Thyroid gland (tissue), 4 donors: ENCODE data around the gene TADA3. TPM values are rescaled to one million over a fixed set of nuclear protein-coding genes. Genes with fewer than 3 reads are reported as not detected.
A peak's percentile ranks its signal among the peaks of the same experiment; 100 is the strongest.

Experiments used
- DNase-seq, 2 donors: peaks; one replicate each; pipeline ENCODE4 v3.0.0-alpha.2; 2019
- H3K27ac ChIP-seq, 3 donors: fragments of 200-600 bp; sonication (generic); 1 replicate in 2 of 3; 2 replicates in 1 of 3; pipeline ENCODE4 v1.5.1; 2016 to 2019; ENCODE audit warnings: mild to moderate bottlenecking in 1 of 3, moderate library complexity in 1 of 3
- H3K27me3 ChIP-seq: fragments of 200-600 bp; sonication (generic); one replicate; pipeline ENCODE4 v1.5.1; 2019
- H3K36me3 ChIP-seq, 2 donors: fragments of 200-600 bp; sonication (generic); one replicate each; pipeline ENCODE4 v1.5.1; 2016 to 2019
- H3K4me1 ChIP-seq, 2 donors: fragments of 200-600 bp; sonication (generic); one replicate each; pipeline ENCODE4 v1.5.1; 2017 to 2019
- H3K4me3 ChIP-seq, 3 donors: fragments of 200-600 bp; sonication (generic); replicated peaks in 1 of 3; 1 replicate in 2 of 3; 2 replicates in 1 of 3; pipeline ENCODE4 v1.5.1; 2016; ENCODE audit warnings: mild to moderate bottlenecking in 1 of 3
- H3K9me3 ChIP-seq: fragments of 200-600 bp; sonication (generic); one replicate; pipeline ENCODE4 v1.5.1; 2017
- CTCF ChIP-seq, 6 experiments: fragments of 200-600 bp in 3 of 6; fragments of 450-650 bp in 3 of 6; sonication (generic) in 3 of 6; IDR thresholded peaks; one replicate each; pipeline ENCODE4 v1.5.1; 2016 to 2019; ENCODE audit warnings: antibody characterized with exemption in 6 of 6, mild to moderate bottlenecking in 2 of 6, inconsistent platforms in 1 of 6, moderate library complexity in 1 of 6
- POLR2A ChIP-seq, 2 donors: fragments of 450-650 bp; IDR thresholded peaks; one replicate each; pipeline ENCODE4 v1.6.1; 2017; ENCODE audit warnings: antibody characterized with exemption in 2 of 2, mild to moderate bottlenecking in 2 of 2, moderate library complexity in 1 of 2
- WGBS, 2 donors: methylation state at CpG; one replicate each; pipeline ENCODE4 v1.1.5; 2017; 5-methylcytosine and 5-hydroxymethylcytosine counted together
- intact Hi-C: fragments of 100-400 bp; cut with DNase I; formaldehyde crosslinking; loops from one replicate; pipeline ENCODE4 v1.15.1; 2023
- total RNA-seq, 4 donors: library from RNA; depleted of rRNA; stranded (reverse); fragments of >200 nt; gene quantifications; one replicate each; pipeline ENCODE4 v1.2.3, GENCODE V29; 2016

TADA3 gene
- total RNA-seq, result 10 to 100 TPM; 64.2 to 93.3 (median 83.3) TPM

- DNase-seq, result peak; percentile 94
- Histone ChIP-seq H3K4me3 (peak within 1 kb of the TSS; percentile 64 to 93 (median 92)), H3K9me3 (no peaks in the 10 kb centered on the region), H3K36me3 (peaks cover 10 to 11% of the 10 kb centered on the region in 2 donors), H3K27me3 (no peaks in the 10 kb centered on the region), H3K27ac (peak within 1 kb of the TSS; percentile 91 to 98 (median 91)), H3K4me1 (peaks cover 12 to 25% of the 10 kb centered on the region in 2 donors)
- WGBS, 2 donors, result 0 to 1% methylated on average over 24 to 45 of the region's 65 CpGs
- intact Hi-C loops, result loop anchor here (10.0 kb wide), 1 partner anchor 138 kb away; no protein-coding TSS in a partner anchor
- TF ChIP-seq CTCF (IDR thresholded peaks at IDR 0.05) (peak in 2 of 6 experiments; percentile 11 to 46), POLR2A (IDR thresholded peaks at IDR 0.05) (peak; percentile 12 to 66)
Observed at GRCh38 chr3:9792405-9793160, at the start of gene TADA3, which contains the start of gene ARPC4. Gene TADA3, minus strand, starts transcription at chr3:9792473. Its CDS starts 1,007 bp downstream, at chr3:9791466. Gene ARPC4, plus strand, starts transcription at chr3:9793082. Its CDS starts 40 bp downstream, at chr3:9793122.

GRCh38 chr3:9841015-9841414 lies 48.7 kb upstream of the TADA3 start:
- WGBS, 2 donors, result 84 to 85% methylated on average over 8 of the region's 8 CpGs
- Histone ChIP-seq H3K27ac (no peak overlapping the region), H3K4me1 (peaks cover 6 to 10% of the 10 kb centered on the region in 2 donors), H3K4me3 (no peak overlapping the region), H3K9me3 (no peaks in the 10 kb centered on the region), H3K36me3 (peaks cover 9 to 17% of the 10 kb centered on the region in 2 donors), H3K27me3 (no peaks in the 10 kb centered on the region)
- TF ChIP-seq CTCF (IDR thresholded peaks at IDR 0.05) (no peak), POLR2A (IDR thresholded peaks at IDR 0.05) (no peak)
- no peak for DNase-seq
- intact Hi-C loops, result no loop called here

GRCh38 chr3:9838856-9839255 lies 46.6 kb upstream of the TADA3 start:
- TF ChIP-seq POLR2A (IDR thresholded peaks at IDR 0.05) (no peak), CTCF (IDR thresholded peaks at IDR 0.05) (no peak)
- H3K9me3 ChIP-seq, result no peaks in the 10 kb centered on the region
- DNase-seq, result no peak
- H3K27me3 ChIP-seq, result no peaks in the 10 kb centered on the region
- no peak overlapping the region for H3K27ac ChIP-seq
- WGBS, 2 donors, result 74 to 86% methylated on average over 4 of the region's 4 CpGs
- H3K36me3 ChIP-seq, result peaks cover 17 to 24% of the 10 kb centered on the region in 2 donors
- peaks cover 5 to 6% of the 10 kb centered on the region in 2 donors for H3K4me1 ChIP-seq
- H3K4me3 ChIP-seq, result no peak overlapping the region
- intact Hi-C loops, result no loop called here

- Histone ChIP-seq H3K27ac (no peak overlapping the region), H3K4me1 (peaks cover 3 to 4% of the 10 kb centered on the region in 2 donors)
Observed at GRCh38 chr3:9837701-9838582, 45.7 kb upstream of the TADA3 start.

More at GRCh38 chr3:9837701-9838582, 45.7 kb upstream of the TADA3 start:
- intact Hi-C loops, result no loop called here
- no peak overlapping the region for H3K4me3 ChIP-seq
- no peaks in the 10 kb centered on the region for H3K9me3 ChIP-seq
- H3K27me3 ChIP-seq, result no peaks in the 10 kb centered on the region
- WGBS, 2 donors, result 89 to 91% methylated on average over 12 of the region's 12 CpGs
- DNase-seq, result no peak
- no peak for TF ChIP-seq POLR2A (IDR thresholded peaks at IDR 0.05)
- no peak for TF ChIP-seq CTCF (IDR thresholded peaks at IDR 0.05)
- H3K36me3 ChIP-seq, result peaks cover 17 to 30% of the 10 kb centered on the region in 2 donors
